ENCODE measurements around the gene EPS8L2. TPM values are rescaled to one million over a fixed set of nuclear protein-coding genes. Genes with fewer than 3 reads are reported as not detected.

EPS8L2 gene
- total and polyA plus RNA-seq, 2 experiments from 2014 or later, result 157 to 310 TPM

DNA sequence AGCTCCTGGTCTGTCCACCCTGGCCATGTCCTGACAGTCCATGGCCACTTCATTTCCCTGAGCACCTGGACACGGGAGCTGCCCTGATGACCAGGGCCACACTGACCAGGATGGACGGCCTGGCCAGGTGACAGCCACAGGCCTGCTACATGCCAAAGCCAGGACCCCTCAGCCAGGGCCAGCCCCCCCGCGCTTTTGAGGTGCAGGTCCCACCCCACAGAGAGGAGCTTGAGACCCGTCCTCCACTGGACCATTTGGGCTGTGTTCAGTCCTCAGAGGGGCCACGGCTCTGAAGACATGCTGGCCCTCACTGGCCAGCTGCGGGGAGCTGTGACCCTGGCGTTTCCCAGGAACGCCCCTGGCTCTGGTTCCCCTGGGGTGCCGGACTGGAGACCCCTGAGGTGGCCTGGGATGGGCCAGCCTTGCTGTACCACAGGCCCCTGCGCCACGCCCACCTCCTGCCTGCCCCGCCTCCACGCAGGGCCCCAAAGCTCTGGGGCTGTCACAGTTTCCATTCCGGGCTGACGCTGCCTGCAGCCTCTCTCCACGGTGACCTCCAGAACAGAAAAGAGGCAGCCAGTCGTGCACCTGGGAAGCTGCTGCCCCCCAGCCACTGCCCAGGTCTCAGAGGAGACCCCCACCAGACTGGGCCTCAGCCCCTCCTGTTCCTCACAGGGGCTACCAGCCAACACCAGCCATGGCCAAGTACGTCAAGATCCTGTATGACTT is 18.2 kb downstream of the EPS8L2 start:
- no peaks in the 10 kb centered on the region for H3K9me3 ChIP-seq (ENCODE audit: low read depth)
- H3K27me3 ChIP-seq, result no peaks in the 10 kb centered on the region
- H3K9me2 ChIP-seq (replicated peaks; ENCODE audit: insufficient read depth), result no peaks in the 10 kb centered on the region
- H3K27ac ChIP-seq, result no peak overlapping the region
- H2AFZ ChIP-seq, result no peak overlapping the region
- no peak overlapping the region for H3K4me2 ChIP-seq
- no peaks in the 10 kb centered on the region for H4K20me1 ChIP-seq (ENCODE audit: insufficient read depth, poor library complexity, severe bottlenecking)
- H3K79me2 ChIP-seq, result peaks cover 4% of the 10 kb centered on the region
- no peak for TF ChIP-seq CTCF (IDR thresholded peaks at IDR 0.05; ENCODE audit: poor library complexity)
- no peak for TF ChIP-seq EZH2 (IDR thresholded peaks at IDR 0.05; ENCODE audit: borderline replicate concordance)
- TF ChIP-seq EZH2phosphoT487 (IDR thresholded peaks at IDR 0.05; ENCODE audit: low read depth, severe bottlenecking, unreplicated experiment), result no peak
- no peaks in the 10 kb centered on the region for H3K36me3 ChIP-seq (replicated peaks; ENCODE audit: insufficient read depth, low read depth)
- H3K4me1 ChIP-seq (ENCODE audit: insufficient read depth), result peaks cover 23% of the 10 kb centered on the region
- no peak overlapping the region for H3K4me3 ChIP-seq
- no peak for DNase-seq (ENCODE audit: low spot score)
- 89% methylated on average over 19 of the region's 19 CpGs for WGBS (ENCODE audit: low lambda C conversion rate, missing lambda C conversion rate)

- Histone ChIP-seq H4K20me1 (ENCODE audit: insufficient read depth, poor library complexity, severe bottlenecking) (no peaks in the 10 kb centered on the region), H3K4me2 (peak overlapping the region; percentile 73), H3K4me1 (ENCODE audit: insufficient read depth) (peaks cover 23% of the 10 kb centered on the region), H3K27ac (no peak overlapping the region), H3K27me3 (no peaks in the 10 kb centered on the region), H3K4me3 (no peak overlapping the region), H3K9me2 (replicated peaks; ENCODE audit: insufficient read depth) (no peaks in the 10 kb centered on the region), H2AFZ (no peak overlapping the region), H3K9me3 (ENCODE audit: low read depth) (no peaks in the 10 kb centered on the region), H3K79me2 (no peaks in the 10 kb centered on the region), H3K36me3 (replicated peaks; ENCODE audit: insufficient read depth, low read depth) (no peaks in the 10 kb centered on the region)
- no peak for TF ChIP-seq EZH2phosphoT487 (IDR thresholded peaks at IDR 0.05; ENCODE audit: low read depth, severe bottlenecking, unreplicated experiment)
- TF ChIP-seq EZH2 (IDR thresholded peaks at IDR 0.05; ENCODE audit: borderline replicate concordance), result no peak
- no peak for TF ChIP-seq CTCF (IDR thresholded peaks at IDR 0.05; ENCODE audit: poor library complexity)
- no peak for DNase-seq (ENCODE audit: low spot score)
- 89% methylated on average over 17 of the region's 18 CpGs for whole genome bisulfite sequencing (ENCODE audit: low lambda C conversion rate, missing lambda C conversion rate)
These were observed 18.9 kb downstream of the EPS8L2 start for GRCh38 chr11:724778-725386.

DNA sequence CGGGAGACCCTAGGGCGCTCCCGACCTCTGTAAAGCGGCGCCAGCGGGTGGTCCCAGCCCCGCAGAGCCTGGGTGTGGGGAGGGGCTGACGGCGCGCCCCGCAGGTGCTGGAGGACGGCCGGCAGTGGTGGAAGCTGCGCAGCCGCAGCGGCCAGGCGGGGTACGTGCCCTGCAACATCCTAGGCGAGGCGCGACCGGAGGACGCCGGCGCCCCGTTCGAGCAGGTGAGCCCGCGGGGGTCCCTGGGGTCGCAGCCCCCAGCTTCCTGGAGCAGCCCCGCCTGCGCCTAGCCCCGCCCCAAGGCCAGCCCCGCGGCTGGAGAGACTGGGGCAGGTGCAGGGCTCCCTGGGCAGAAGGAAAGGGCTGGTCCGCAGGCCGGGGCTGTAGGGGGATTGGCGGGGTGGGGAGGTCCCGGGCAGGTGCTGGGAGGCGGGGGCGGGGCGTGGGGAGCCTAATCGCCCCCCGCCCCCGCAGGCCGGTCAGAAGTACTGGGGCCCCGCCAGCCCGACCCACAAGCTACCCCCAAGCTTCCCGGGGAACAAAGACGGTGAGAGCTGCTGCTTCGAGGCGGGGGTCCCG is 19.7 kb downstream of the EPS8L2 start:
- 28% methylated on average over 35 of the region's 53 CpGs for WGBS (ENCODE audit: low lambda C conversion rate, missing lambda C conversion rate)
- peak overlapping the region; percentile 73 for H3K4me2 ChIP-seq
- no peak overlapping the region for H2AFZ ChIP-seq
- no peaks in the 10 kb centered on the region for H3K27me3 ChIP-seq
- no peak for TF ChIP-seq EZH2phosphoT487 (IDR thresholded peaks at IDR 0.05; ENCODE audit: low read depth, severe bottlenecking, unreplicated experiment)
- H3K4me1 ChIP-seq (ENCODE audit: insufficient read depth), result peaks cover 23% of the 10 kb centered on the region
- H3K9me2 ChIP-seq (replicated peaks; ENCODE audit: insufficient read depth), result no peaks in the 10 kb centered on the region
- H3K27ac ChIP-seq, result peak overlapping the region; percentile 55
- no peaks in the 10 kb centered on the region for H3K9me3 ChIP-seq (ENCODE audit: low read depth)
- H3K4me3 ChIP-seq, result no peak overlapping the region
- no peaks in the 10 kb centered on the region for H3K36me3 ChIP-seq (replicated peaks; ENCODE audit: insufficient read depth, low read depth)
- H3K79me2 ChIP-seq, result no peaks in the 10 kb centered on the region
- no peaks in the 10 kb centered on the region for H4K20me1 ChIP-seq (ENCODE audit: insufficient read depth, poor library complexity, severe bottlenecking)
- DNase-seq (ENCODE audit: low spot score), result peak; percentile 16

Data from hepatocyte (in vitro differentiated cells).